Stimulated activated naive CD8-positive, alpha-beta T cell treated with anti-CD3 and anti-CD28 coated beads, Interleukin-15, Interleukin-2, amounts not matched to agents 100 U/mL and 50 U/mL, for 24 hours (primary cell): Measurements from ENCODE around the gene MIX23.
A peak's percentile ranks its signal among the peaks of the same experiment; 100 is the strongest.

Experiments used
- ATAC-seq: fragments of 150-1000 bp; cut with Tn5 transposase; one replicate; pipeline ENCODE4 v1.10.0; 2021
- DNase-seq: peaks from one replicate; pipeline ENCODE4 v3.0.0; 2021

The MIX23 gene

DNA sequence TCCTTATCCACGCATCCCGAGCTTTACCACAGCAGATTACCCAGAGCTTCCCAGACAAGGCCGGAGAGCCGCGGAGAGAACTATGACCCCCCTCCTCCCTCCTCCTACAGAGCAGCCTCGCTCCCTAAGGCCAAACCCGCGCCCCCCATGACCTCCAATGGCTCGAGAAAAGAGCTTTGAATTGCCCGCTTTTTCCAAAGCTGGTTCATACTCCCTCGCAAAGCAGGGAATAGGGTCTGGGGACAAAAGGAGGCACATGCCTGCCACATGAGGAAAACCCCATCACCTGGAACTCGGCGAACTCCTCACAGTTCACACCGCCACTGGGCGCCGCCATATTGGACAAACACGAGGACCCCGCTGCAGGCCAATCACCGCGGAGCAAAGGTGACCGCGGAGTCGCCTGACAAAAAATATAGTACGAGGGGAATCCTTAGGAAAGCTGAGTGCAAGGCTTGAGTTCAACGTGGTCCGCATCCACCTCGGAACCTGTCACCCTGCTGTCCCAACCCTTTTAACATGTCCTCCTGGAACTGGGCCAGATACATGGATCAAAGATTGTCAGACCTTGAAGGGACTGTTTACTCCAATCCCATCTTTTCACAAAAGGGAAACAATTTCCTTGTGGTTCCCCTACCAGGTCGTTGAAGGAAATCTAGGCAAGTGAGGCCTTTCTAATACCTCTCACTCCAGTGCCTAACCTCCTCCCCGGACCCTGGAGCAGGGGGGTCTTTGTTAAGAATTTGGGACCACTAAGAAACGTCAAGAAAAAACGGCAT is at the start of gene MIX23:
TSS of gene MIX23 (minus strand) at position 344 of the 779 bp plus-strand sequence. CDS start at position 337, 7 bp downstream.
- ATAC-seq (peak; percentile 39), DNase-seq (peak; percentile 91)

DNA sequence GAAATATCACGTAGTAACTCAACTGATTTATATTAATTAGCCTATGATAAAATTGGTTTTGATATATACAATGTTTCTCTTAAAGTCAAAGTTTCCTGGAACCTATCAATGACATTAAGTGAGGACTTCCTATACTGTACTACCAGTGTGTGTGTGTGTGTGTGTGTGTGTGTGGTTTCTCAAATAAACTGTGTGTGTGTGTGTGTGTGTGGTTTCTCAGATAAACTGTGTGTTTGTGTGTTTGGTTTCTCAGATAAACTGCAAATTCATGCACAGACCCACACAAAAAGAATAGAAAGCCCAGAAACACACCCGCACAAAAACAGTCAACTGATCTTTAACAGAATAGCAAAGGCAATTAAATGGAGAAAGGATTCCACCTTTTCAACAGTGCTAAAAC is 47.3 kb upstream of the MIX23 start:
- no peak for DNase-seq
- ATAC-seq: no peak

DNA sequence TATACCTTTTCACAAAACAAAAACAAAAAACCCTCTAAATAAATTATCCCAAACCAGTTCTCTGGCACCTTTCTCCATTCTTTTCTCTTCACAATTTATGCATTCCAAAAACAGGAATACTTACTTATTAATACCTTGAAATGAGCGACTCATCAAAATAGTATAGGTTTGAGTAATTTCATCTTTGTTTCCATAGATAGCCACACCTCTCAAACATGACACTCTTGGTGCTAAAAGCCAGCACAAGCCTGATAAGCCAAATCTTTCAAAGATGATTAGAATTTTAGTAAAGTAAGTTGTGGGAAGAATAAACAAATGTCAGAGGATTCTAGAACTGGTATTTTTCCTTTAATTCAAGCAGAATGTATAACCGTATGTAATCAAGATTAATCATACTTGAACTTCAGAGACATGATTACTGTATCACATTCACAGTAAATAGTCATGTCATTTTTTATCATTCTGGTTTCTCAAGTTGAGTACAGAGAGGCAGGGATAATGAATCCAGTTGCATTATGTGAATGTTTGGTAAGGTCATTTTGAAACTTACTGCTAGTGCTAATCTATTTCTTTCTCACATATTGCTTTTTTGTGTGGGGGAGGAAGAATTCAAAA is 44.9 kb upstream of the MIX23 start:
- DNase-seq (no peak), ATAC-seq (peak; percentile 86)

DNA sequence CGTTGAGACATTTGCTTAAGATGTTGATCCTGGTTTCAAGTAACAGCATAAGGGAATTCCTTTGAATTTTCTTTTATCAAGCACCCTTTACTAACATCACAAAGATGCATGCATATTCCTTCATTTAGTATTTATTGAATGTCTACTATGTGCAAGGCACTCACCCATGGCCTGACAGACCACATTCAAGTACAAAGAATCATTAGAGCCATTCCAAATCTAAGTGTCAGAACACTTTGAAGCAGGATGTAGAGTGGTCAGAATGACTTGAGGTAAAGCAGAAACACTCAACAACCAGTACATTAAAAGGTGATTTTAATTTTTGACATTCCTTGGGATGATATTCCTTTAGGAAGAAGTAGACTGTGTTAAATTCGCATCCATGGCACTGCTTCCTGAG is 38.8 kb upstream of the MIX23 start:
- ATAC-seq (no peak), DNase-seq (no peak)

DNA sequence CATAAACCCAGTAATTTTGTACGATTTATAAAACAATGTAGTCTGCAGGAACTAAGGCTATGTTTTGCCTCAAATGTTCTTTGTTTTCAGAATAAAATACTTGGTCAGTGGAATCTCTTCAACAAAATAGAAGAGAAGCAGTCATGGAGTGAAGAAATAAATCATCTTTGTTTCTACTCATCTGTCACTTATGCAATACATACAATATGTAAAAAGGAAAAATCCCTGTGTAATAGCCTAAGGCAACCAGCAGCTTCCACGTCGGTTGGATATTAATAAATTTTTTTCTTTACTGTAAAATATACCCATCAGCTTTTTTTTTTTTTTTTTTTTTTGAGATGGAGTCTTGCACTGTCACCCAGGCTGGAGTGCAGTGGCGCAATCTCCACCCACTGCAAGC is 38.1 kb upstream of the MIX23 start:
- ATAC-seq (no peak), DNase-seq (no peak)

DNA sequence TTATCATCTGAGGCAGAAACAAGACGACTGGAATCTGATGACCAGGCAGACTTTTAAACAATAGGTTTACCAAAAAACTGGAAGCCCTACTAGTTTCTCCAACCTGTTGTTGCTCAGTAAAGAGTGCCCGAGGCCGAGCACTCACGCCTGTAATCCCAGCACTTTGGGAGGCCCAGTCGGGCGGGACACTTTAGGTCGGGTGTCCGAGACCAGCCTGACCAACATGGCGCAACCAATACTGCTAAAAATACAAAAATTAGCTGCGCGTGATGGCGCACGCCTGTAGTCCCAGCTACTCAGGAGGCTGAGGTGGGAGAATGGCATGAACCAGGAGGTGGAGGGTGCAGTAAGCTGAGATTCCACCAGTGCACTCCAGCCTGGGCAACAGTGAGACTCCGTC is 33.9 kb upstream of the MIX23 start:
- ATAC-seq (no peak), DNase-seq (no peak)

DNA sequence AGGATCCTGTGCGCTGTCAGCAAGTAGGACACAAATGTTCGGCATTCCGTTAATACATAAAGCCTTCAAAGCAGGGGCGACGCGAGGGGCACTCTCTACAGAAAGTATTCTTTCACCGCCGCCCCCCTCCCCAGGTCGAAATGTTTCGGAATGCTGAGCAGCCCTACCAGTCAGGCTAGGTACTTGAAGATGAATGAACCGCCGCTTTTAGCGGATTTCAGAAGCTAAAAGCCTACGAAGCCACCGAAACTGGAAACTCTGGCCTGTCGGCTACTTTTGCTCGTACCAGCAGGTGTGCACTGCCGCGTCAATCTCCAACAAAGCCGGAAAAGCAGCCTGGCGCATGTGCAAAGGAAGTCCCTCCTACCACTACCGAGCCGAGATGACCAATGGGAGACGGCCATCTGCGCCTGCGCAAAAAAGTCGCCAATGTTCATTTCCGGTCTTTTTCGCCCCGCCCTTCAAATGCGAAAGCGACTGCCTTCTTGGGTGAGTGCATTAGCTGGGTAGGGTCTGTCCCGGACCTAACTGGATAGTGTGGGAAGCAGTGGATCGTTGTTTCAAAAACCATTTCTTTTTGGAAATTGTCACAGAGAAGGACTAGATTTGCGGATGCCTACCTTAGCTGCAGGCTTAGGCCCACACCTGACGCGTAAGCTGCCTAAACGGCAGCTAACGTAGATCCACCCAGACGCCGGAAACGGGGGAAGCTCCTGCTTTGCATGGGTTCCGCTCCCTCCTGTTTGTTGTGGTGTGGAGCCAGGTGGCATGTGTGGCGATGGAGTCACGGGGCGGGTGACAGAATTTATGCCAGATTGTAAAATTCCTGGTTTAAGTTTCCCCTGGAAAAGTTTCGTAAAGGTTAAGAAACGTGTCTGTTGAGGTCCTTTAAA is 33.0 kb upstream of the MIX23 start, which contains the start of gene WDR5B:
TSS of gene WDR5B (minus strand) at position 301 of the 893 bp plus-strand sequence. CDS start 534 bp downstream, outside the sequence.
- DNase-seq: peak; percentile 99
- peak; percentile 90 for ATAC-seq

DNA sequence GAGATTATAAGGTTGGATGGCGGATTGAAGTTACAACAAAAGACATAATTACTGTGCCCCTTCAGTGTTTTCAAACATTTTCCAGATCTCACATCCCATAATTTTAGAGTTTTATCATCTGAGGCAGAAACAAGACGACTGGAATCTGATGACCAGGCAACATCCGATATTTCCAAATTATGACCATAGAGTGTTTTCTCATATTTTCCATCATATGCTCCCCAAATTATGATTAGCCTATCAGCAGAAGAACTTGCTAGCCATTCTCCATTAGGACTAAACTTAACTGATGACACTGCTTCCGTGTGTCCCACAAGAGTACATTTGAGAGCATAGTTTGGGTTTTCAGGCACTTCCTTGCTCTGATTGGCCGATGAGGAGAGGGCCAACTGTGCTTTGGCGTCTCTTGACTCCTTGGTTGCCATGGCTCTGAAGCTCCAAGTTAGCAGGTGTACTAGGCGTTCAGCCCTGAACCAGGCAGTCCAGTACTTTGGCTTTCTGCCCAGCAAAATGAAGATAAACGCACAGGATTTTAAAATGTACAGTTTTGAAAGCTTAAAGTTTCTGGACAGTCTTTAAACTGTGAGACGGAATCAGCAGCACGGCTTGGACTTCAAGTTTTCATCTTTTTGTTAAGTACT is 32.2 kb upstream of the MIX23 start:
- ATAC-seq (peak; percentile 34), DNase-seq (peak; percentile 57)

DNA sequence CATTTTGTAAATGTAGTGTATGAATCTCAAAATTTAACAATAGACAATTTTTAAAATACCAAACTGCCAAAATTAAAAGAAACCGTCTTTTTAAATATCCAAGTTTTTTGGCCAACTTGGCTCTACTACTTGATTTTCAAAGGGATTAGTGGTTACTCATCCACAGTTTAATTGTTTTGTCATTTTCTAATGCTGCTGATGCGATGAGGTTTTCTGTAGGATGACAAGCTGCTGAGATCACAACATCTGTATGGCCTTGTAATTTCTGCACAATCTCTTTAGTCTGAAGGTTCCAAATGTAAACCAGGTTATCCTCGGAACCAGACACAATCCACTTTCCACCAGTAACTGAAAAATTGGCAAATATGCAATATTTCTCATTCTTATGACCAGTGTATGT is 31.4 kb upstream of the MIX23 start:
- ATAC-seq: no peak

DNA sequence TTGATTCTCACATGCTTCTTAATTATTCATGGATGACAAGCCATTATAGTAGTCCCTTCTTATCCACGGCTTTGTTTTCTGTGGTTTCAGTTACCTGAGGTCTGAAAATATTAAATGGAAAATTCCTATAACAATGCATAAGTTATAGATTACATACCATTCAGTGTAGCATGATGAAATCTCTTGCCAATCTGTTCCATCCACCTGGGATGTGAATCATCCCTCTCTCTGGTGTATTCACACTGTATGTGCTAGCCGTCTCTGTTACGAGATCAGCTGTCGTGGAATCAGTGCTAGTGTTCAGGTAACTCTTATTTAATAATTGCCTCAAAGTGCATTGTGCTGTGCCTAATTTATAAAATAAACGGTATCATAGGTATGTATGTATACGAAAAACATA is 27.6 kb upstream of the MIX23 start:
- DNase-seq (no peak), ATAC-seq (peak; percentile 67)

More for the DNA sequence above, 31.4 kb upstream of the MIX23 start:
- no peak for DNase-seq

DNA sequence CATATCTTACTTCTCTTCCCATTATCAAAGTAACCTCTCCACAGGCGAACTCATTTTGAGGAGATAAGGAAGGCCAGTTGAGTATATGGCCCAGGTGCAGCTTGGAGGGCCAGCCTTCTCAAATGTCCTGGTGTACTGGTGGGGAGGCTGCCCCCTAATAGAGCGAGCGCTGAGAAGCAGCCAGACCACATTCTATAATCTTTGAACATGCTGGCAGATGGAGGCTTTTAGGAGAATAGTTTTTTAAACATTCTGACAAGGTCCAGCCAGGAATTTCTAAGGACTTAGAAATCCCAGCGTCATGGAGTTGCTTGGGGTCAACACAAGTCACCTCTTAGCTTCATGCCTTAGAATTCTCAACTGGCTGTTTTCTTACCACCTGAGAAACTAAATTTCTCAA is 27.1 kb upstream of the MIX23 start:
- DNase-seq (no peak), ATAC-seq (no peak)

DNA sequence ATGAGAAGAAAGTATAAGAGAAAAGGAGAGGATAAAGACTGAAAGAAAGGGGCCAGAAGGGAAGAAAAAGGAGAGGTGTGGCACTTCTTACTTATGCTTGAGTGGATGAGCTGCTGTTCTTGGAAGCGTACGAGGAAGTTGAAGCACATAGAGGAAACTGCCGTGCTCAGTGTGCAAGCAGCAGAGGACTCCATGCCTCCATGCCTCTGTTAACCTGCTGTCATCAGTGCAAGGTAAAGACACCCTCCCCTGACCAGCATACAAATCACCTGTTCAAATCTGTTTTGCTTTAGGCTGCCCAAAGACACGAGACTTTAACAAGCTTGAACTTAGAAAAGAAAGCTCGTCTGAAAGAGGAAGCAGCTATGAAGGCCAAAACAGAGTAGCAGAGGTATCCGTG is 26.4 kb upstream of the MIX23 start:
- no peak for DNase-seq
- ATAC-seq: no peak

DNA sequence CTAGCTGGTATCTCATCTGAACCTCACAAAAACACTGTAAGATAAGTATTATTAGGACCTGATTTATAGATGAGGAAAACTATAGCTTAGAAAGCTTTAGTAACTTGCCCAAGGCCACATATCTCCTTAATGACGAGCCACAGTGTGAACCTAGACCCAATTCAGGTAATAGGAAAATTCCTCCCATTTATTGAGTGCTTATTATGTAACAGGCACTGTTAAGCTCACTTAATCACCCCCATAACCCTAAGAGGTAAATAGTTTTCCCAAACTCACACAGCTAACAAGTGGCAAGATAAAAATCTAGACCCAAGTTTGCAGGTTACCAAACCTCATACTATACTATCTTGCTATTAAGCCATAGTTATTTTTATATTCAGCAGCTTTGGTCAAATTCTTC is 24.9 kb upstream of the MIX23 start:
- no peak for ATAC-seq

DNA sequence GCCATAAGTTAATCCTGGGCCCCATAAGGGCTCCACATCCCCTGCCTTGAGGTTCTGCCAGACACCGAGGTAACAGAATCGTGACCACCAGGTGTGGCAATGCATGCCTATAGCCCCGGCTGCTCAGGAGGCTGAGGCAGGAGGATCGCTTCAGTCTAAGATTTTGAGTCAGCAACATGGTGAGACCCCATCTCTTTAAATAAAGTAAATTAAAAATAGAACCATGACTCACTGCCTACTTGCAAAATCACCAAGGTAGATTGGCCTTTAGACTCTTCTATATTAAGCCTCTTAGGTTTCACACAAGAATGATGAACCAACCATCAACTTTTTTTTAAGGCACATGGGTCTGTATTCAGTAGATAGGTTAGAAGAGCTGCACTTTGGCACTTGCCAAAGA is 23.2 kb upstream of the MIX23 start:
- ATAC-seq: peak; percentile 66

More for the DNA sequence above, 24.9 kb upstream of the MIX23 start:
- no peak for DNase-seq

DNA sequence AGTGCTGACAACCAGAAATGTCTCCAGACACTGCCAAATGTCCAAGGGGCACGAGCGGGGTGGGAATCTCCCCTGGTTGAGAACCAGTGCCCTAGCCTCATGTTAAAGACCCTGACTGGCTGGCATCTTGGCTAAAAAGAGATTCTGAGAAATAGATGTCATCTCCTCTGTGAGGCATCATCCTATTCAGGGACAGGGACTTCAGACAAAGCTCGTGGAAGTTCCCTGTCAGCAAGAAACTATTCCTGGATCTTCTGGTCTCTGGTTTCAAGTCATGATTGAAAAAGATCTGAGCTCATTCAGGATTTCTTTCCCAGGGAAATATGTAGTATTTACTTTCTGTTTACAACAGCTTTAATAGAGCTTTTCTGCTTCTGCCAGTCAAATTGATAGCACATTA is 22.0 kb upstream of the MIX23 start:
- ATAC-seq: no peak
- DNase-seq: no peak

More for the DNA sequence above, 23.2 kb upstream of the MIX23 start:
- DNase-seq: peak; percentile 31

DNA sequence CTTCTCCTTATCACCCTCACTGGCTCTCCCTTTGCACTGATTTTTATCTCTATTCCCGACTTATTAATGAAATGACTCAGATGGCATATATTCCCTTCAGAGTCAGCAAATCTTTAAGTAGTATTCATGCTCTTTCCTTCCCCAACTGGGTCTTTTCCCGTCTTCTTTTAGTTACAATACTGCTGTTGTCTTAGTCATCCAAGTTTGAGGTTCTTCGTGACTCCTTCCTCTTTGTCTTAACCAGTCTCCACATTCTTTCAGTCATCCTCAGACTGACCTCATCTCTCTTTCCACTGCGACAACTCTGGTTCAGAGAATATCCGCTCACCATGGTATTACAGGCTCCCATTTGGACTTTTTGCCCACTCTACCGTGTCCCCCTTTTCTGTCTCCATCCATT is 20.5 kb upstream of the MIX23 start:
- DNase-seq (no peak), ATAC-seq (no peak)

DNA sequence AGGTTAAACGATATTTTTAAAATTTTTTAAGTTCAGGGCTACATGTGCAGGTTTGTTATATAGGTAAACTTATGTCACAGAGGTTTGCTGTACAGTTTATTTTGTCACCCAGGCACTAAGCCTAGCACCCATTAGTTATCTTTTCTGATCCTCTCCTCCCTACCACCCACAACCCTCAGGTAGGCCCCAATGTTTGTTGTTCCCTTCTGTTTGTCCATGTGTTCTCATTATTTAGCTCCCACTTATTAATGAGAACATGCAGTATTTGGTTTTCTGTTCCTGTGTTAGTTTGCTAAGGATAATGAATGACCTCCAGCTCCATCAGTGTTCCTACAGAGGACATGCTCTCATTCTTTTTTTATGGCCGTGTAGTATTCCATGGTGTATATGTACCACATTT is 15.9 kb upstream of the MIX23 start:
- ATAC-seq: no peak
- DNase-seq: no peak

DNA sequence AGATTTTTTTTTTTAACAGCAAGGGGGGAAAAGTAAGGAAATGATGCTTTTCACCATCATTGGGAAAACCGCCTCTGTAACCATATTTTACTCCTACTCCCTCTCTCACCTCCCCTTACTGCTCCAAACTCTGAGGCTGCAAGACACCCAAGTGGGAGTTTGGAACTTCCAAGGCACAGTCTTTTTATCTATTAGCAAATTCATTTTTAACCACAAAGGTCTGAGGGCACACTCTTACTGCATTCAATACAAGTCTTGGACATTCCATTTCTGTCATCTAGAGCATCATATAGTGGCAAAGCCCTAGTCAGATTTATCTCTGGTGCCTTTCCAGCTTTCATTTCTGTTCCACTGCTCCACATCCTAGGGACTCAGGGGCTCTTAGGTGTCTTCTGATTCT is 14.2 kb upstream of the MIX23 start:
- DNase-seq: no peak
- ATAC-seq: no peak

DNA sequence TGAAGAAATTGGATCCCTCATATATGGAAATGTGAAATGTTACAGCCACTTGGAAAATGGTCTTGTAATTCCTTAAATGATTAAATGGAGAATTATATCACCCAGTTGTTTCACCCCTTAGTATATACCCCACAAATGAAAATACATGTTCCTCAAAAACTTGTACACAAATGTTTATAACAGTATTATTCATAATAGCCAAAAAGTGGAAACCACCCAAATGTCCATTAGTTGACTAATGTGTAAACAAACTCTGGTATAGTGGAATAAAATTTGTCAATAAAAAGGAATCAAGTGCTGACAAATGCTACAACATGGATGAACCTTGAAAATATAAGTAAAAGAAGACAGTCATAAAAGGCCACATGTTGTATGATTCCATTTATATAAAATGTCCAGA is 13.5 kb upstream of the MIX23 start:
- ATAC-seq (no peak), DNase-seq (no peak)

DNA sequence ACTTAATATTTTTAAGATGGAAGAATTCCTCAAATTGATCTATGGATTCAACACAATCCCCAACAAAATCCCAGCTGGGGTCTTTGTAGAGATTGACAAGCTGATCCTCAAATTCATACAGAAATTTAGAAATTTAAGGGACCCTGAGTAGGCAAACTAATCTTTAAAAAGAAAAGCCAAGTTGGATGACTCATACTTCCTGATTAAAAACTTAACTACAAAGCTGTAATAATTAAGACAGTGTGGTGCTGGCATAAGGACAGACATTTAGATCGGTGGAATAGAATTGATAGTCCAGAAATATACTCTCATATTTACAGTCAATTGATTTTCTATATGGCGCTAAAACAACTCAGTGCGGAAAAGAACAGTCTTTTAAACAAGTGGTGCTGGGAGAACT is 12.6 kb upstream of the MIX23 start:
- DNase-seq: no peak
- no peak for ATAC-seq

DNA sequence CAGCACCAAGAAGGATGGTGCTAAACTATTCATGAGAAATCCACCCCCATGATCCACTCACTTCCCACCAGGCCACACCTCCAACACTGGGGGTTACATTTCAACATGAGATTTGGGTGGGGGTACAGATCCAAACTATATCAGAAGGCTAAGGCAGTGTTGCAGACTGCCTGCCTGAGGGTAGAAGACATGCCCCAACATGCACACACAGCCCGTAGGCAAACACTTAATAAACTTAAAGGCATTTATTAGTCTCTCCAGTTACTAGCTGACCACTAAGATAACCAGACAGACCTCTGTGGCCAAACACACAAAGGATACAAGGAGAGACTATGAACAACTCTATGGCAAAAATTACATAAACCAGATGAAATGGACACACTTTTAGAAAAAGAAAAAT is 11.1 kb upstream of the MIX23 start:
- DNase-seq (no peak), ATAC-seq (no peak)
